ENCODE data around the gene KCNF1. TPM values are rescaled to one million over a fixed set of nuclear protein-coding genes. Genes with fewer than 3 reads are reported as not detected.
"Not testable (repeated sequence)": the region's sequence is repeated elsewhere in the genome, so short reads cannot be mapped to it uniquely, and the experiment has no call there.

Gene KCNF1
- total RNA-seq, 1 experiment from 2014 or later, result 0.05 TPM

DNA sequence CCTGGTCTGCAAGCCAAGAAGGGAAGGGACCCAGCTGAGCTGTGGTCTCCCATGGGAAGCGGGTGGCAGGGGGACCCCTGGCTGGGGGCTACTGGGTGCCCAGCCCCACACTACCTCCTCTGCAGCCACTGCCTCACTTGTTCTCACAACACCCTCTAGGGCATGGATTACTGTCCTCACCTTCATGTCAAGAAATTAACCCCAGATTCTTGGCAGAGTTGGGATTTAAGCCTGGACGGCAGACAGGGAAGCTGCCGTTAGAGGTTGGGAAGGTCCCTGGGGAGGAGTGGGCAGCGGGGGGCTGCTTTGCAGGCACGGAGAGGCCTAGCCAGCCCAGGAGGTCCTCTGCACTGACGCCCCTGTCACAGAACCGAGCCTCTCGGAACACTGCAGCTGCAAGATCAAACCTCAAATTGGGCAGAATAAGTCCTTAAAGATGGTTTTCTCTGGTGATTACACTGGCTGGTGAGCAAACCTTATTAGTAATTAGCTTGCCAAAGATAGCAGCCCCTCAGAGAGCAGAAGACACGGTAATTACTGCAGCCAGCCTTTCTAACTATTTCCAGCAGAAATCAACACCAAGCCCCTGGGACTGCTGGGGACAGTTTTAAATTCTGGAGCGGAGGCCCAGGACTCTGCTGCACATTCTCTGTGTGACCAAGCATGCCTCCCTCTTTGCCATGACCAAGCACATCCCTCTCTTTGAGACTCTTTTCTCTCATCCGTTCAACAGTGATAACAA is 35.9 kb downstream of the KCNF1 start:
- no peak for DNase-seq (ENCODE audit: low read depth, low spot score)
- in situ Hi-C loops (cut with HindIII; ENCODE audit: low pct_unique_long_range_greater_than_20kb, low sequenced_read_pairs), result no loop called here

DNA sequence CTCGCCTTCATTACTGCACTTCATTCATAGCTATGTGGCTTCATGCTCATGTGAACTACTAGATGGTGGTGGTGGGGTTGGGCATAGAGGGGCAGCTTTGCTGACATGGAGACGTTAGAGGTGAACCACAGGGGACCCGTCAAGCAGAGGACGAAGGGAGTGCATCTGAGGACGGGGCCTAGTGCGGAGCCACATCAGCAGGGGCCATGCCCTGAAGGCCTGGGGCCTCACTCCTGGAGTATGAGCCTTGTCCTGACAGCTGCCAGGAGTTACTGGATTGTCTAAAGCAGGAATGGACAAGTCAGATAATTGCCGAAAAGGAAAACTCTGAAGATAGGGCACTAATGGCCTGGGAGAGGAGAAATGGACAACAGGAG is 36.4 kb downstream of the KCNF1 start:
- DNase-seq (ENCODE audit: low read depth, low spot score), result no peak
- in situ Hi-C loops (cut with HindIII; ENCODE audit: low pct_unique_long_range_greater_than_20kb, low sequenced_read_pairs), result no loop called here

- in situ Hi-C loops (cut with HindIII; ENCODE audit: low pct_unique_long_range_greater_than_20kb, low sequenced_read_pairs), result no loop called here
- DNase-seq (ENCODE audit: low read depth, low spot score), result no peak
These were observed 37.0 kb downstream of the KCNF1 start for GRCh38 chr2:10948606-10949230.

DNA sequence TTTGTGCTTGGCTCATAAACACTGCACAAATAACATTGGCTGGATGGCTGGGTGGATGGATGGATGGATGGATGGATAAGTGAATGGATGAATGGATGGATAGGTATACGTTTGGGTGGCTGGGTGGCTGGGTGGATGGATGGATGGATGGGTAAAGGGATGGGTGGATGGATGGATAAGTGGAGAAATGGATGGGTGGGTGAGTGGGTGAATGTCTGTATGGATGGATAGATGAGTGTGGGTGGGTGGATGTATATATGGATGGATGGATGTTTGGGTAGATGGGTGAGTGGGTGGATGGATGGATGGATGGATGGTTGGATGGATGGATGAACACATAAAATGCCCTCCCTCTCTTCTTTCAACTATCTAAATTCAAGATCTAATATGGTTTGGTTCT is 38.1 kb downstream of the KCNF1 start:
- no peak for DNase-seq (ENCODE audit: low read depth, low spot score)
- in situ Hi-C loops (cut with HindIII; ENCODE audit: low pct_unique_long_range_greater_than_20kb, low sequenced_read_pairs), result no loop called here

DNA sequence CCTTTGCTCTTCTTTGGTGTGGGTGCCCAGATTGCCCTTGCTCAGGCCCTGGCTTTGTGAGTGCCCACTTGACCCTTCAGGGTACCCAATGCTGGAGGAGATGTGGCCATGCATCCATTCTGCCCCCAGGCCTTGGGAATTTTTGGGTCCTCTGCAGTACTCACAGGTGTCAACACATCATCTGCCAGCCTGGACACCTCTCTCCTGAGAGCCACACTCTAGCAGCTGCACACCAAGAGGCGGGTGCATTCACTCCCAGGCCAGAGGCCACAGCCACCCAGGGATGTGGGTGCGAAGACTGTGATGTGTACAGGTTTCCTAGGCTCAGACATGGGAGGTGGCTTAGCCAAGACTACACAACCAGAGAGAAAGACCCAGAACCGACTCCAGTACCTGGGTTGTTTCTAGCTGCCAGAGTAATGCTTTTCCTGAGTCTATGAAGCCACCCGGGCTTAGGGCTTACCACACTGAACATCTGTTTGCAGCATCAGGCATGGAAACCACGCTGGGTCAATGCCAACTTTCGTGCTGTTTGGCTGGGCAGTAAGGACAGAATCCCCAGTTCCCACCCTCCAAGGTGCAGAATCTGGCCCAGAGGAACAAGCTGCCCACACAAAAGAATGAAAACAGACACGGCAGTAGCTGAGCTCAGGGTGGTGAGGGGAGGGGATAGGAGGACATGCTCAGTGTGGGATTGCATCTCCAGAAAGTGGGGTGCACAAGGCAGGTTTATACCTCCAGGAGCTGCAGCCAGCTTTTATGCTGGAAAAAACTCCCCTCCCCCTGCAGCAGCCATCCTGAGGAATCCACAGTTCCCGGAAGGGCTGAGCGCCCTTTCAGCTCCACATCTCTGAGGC is 40.1 kb downstream of the KCNF1 start:
- in situ Hi-C loops (cut with HindIII; ENCODE audit: low pct_unique_long_range_greater_than_20kb, low sequenced_read_pairs), result no loop called here
- DNase-seq (ENCODE audit: low read depth, low spot score), result no peak

DNA sequence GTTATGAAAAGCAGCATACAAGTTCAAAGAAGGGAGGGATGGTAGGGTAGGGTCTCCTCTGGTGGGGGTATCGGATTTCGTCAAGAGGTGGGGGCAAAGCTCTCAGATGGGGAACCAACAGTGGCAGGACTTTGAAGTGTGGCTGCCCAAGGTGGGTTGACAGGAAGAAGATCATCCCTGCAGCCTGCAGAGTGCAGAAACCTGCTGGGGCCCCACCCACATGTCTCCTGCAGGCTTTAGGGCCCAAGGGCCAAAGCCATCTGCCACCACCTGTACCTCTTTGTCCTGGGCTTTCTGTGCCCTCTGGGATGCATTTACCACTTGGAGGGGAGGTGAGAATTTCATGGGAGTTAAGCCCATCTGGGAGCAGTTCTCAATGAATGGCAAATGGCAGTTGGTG is 42.7 kb downstream of the KCNF1 start:
- no peak for DNase-seq (ENCODE audit: low read depth, low spot score)
- in situ Hi-C loops (cut with HindIII; ENCODE audit: low pct_unique_long_range_greater_than_20kb, low sequenced_read_pairs), result no loop called here

DNA sequence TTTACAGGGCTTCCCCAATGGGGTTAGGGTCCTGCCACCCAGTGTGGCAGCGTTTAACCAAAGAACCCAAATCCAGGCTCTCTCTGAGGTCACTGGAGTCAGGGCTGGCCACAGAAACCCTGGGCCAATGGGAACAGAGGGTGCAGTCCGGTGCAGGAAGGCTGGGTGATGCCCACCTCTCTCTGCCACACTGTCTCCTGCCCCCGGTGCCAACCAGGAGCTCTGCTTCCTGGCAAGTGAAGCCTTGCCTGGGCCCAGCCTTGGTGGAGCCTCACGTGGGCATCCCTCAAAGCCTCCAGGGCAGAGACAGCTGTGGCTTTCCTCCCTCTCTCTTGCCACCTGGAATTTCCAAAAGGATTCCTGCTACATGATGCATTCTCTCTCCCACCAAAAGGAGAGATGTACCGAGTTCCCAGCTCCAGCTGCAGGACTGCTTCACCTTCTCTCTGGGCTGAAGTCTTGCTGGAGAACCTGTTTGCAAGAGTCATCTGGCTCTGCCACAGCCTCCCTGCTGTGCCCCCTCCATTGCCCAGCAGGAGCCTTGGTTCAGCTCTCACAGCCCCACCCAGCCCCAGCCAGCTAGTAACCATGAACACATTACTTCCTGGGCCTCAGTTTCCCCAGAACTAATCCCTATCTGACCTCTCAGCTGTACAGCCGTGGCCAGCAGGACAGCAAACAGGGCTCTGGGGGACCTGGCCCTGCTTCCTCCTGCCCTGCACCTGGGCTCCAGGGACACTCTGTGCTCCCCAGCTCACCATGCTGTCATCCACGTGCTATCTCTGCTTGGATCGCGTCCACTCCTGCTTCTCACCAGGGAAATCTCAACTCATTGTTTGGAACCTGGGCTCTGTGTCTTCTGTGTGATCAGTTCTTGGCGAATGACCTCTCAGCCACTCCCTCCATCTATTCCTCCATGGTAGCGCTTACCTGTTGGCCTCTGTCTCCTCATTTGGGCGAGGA is 43.4 kb downstream of the KCNF1 start:
- no peak for DNase-seq (ENCODE audit: low read depth, low spot score)
- in situ Hi-C loops (cut with HindIII; ENCODE audit: low pct_unique_long_range_greater_than_20kb, low sequenced_read_pairs), result no loop called here

DNA sequence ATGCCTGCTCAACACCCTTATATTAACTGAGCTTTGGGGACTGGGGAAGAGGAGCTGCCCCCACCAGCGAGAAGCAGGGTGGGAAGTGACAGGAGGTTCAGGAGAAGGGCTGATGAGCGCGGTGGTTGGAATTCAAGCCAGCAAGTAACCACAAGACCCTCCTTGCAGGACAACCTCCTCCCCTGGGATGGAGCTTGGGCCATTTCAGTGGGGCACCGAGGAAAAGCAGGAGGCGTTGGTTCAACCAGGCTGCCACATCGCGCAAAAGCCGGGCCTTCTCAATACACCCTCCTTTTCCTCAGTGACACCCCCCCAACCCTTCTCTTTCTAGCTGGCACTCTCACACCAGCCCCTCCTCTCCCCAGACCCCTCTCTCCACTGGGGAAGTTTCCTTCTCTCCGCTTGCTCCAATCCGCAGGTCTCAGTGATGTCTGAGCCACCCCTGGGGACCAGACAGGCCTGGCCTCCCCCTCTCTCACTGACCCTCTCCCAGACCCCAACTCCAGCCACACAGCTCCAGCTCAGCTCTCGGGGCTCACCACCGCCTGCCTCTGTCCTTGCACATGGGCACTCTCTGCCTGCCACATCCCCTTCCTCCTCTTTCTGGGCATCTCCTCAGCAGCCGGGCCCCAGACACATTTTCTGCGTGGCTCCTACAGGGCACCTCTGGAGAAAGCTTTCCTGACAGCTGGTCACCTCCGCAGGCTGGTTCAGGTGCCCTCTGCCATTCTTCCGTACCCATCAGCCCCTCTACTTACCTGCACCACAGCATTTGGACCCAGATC is 44.5 kb downstream of the KCNF1 start:
- DNase-seq (ENCODE audit: low read depth, low spot score), result no peak
- in situ Hi-C loops (cut with HindIII; ENCODE audit: low pct_unique_long_range_greater_than_20kb, low sequenced_read_pairs), result no loop called here

DNA sequence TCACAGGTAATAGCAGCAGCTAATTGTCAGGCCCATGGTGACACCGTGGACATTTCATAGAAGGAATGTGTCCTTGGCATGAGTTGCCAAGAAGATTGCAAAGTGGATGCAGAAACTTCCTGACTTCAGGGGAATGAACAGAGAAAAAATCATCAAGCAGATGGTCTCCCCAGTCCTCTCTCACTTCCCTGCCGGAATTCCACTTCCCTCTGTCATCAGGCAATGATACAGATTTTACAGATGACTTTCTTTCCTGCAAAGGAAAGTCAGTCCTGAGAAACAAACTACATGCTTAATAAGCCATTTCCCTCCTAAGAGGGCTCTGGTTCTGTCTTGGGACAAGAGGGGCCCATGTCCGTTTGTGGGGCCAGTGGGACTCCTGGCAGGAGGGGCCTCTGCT is 45.7 kb downstream of the KCNF1 start:
- in situ Hi-C loops (cut with HindIII; ENCODE audit: low pct_unique_long_range_greater_than_20kb, low sequenced_read_pairs), result no loop called here

GRCh38 chr2:10958452-10958851 is 46.7 kb downstream of the KCNF1 start:
- peak; percentile 40 for DNase-seq (ENCODE audit: low read depth, low spot score)
- in situ Hi-C loops (cut with HindIII; ENCODE audit: low pct_unique_long_range_greater_than_20kb, low sequenced_read_pairs), result not testable (repeated sequence)

More for the DNA sequence above, 45.7 kb downstream of the KCNF1 start:
- no peak for DNase-seq (ENCODE audit: low read depth, low spot score)

- DNase-seq (ENCODE audit: low read depth, low spot score), result no peak
- in situ Hi-C loops (cut with HindIII; ENCODE audit: low pct_unique_long_range_greater_than_20kb, low sequenced_read_pairs), result no loop called here
These were observed 49.1 kb downstream of the KCNF1 start for GRCh38 chr2:10960606-10961489.

- in situ Hi-C loops (cut with HindIII; ENCODE audit: low pct_unique_long_range_greater_than_20kb, low sequenced_read_pairs), result no loop called here
These were observed 49.7 kb downstream of the KCNF1 start for GRCh38 chr2:10961490-10961875.

DNA sequence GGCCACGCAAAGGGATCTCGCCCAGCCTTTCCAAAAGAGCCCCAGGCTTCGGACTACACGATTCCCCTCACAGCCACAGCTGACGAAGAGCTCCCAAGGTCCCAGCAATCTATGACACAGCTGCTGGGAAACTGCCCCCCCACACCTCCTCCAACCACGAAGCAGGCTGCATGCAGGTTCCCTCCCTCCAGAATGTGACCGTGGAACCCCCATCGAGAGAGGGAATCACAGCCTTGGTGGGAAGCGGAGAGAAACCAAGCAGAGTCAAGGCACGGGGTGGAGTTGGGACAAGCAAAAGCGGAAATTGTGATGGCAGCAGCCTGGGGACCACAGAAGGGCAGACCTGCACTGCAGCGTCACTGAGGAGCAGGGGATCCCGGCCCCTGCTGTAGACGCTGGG is 50.3 kb downstream of the KCNF1 start:
- DNase-seq (ENCODE audit: low read depth, low spot score), result no peak
- in situ Hi-C loops (cut with HindIII; ENCODE audit: low pct_unique_long_range_greater_than_20kb, low sequenced_read_pairs), result no loop called here

More at GRCh38 chr2:10961490-10961875, 49.7 kb downstream of the KCNF1 start:
- no peak for DNase-seq (ENCODE audit: low read depth, low spot score)

DNA sequence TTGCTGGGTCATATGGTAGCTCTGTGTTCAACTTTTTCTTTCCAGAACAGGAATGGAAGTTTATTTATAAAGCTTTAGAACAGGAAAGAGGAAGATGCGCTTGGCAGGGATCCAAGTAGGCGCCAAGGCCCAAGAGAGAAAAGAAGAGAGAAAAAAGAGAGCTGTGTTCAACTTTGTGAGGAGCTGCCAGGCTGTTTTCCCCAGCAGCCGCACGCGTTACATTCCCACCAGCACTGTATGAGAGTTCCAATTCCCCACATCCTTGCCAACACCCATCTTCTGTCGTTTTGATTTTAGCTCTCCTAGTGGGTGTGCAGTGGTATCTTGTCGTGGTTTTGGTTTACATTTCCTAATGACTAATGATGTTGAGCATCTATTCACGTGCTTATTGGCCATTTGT is 51.4 kb downstream of the KCNF1 start:
- in situ Hi-C loops (cut with HindIII; ENCODE audit: low pct_unique_long_range_greater_than_20kb, low sequenced_read_pairs), result no loop called here

More for the DNA sequence above, 51.4 kb downstream of the KCNF1 start:
- DNase-seq (ENCODE audit: low read depth, low spot score), result no peak
